MCF 10A (cell line): ENCODE results near the gene NTRK2. TPM values are rescaled to one million over a fixed set of nuclear protein-coding genes. Genes with fewer than 3 reads are reported as not detected.

Experiments used
- BruUV-seq: library from RNA; stranded (reverse); fragments of 400-500 nt; replicated peaks from 2 replicates; lab custom pipeline; 2021; lab: Mats Ljungman, UMichigan
- CTCF ChIA-PET: fragments of 300-600 bp; sonication (Branson Sonifier 250); formaldehyde crosslinking; extraction: SDS; loops from one replicate; lab custom pipeline; 2021; ENCODE audit warnings: antibody characterized with exemption, inconsistent platforms; lab: Yijun Ruan, JAX
- POLR2A ChIA-PET: fragments of 300-600, 350-650 bp; sonication (Branson Sonifier 250); formaldehyde crosslinking; extraction: SDS; loops from one replicate; lab custom pipeline; 2020; ENCODE audit warnings: antibody characterized with exemption, inconsistent platforms; lab: Yijun Ruan, JAX
- DNase-seq: peaks from one replicate; pipeline ENCODE4 v3.0.0-alpha.2; 2018; ENCODE audit not compliant: unreplicated experiment
- H3K27ac Mint-ChIP-seq: one replicate; pipeline ENCODE4 v1.8.0; 2022; ENCODE audit warnings: mild to moderate bottlenecking, low read depth, mixed read lengths; ENCODE audit not compliant: unreplicated experiment
- H3K27me3 Mint-ChIP-seq: one replicate; pipeline ENCODE4 v1.8.0; 2022; ENCODE audit warnings: mixed read lengths; ENCODE audit not compliant: insufficient read depth, unreplicated experiment
- H3K36me3 Mint-ChIP-seq: one replicate; pipeline ENCODE4 v1.8.0; 2022; ENCODE audit warnings: mild to moderate bottlenecking, moderate library complexity, mixed read lengths; ENCODE audit not compliant: insufficient read depth, unreplicated experiment
- H3K4me1 Mint-ChIP-seq: one replicate; pipeline ENCODE4 v1.8.0; 2022; ENCODE audit warnings: mixed read lengths; ENCODE audit not compliant: insufficient read depth, unreplicated experiment
- H3K4me3 Mint-ChIP-seq: one replicate; pipeline ENCODE4 v1.8.0; 2022; ENCODE audit warnings: mild to moderate bottlenecking, moderate library complexity, mixed read lengths; ENCODE audit not compliant: unreplicated experiment
- H3K9me3 Mint-ChIP-seq: one replicate; pipeline ENCODE4 v1.8.0; 2022; ENCODE audit warnings: mixed read lengths; ENCODE audit not compliant: unreplicated experiment
- intact Hi-C: fragments of 100-400 bp; cut with micrococcal nuclease; formaldehyde crosslinking; loops from 2 replicates; pipeline ENCODE4 v1.14.1; 2022
- total RNA-seq: library from RNA; stranded (reverse); gene quantifications from 2 replicates; pipeline ENCODE4 v1.2.3, GENCODE V29; 2022
- TF ChIP-seq, protein P1 (sequence below): fragments of 200-600 bp; IDR thresholded peaks from one replicate; pipeline ENCODE4 v1.8.0; 2022; ENCODE audit warnings: antibody characterized with exemption, mild to moderate bottlenecking; ENCODE audit not compliant: unreplicated experiment

NTRK2 gene
- total RNA-seq, 1 experiment from 2014 or later = not detected

DNA sequence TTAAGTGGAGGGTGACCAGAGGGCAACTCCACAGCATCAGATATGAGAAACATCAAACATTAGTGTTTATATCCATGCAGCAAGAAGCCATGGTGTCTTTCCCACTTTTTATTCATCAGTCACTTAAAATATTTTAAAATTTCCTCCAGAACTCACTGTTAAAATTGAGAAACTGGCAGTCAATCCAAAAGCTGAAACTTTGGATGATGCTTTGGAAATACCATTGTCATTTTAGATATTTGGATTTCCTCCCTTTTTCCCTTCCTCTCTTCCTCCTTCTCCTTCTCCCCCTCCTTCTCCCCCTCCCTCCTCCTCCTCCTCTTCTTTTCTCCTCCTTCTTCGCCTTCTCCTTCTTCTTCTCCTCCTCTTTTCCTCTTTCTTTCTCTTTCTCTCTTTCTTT lies 33.1 kb upstream of the NTRK2 start:
- TF ChIP-seq, protein P1, sequence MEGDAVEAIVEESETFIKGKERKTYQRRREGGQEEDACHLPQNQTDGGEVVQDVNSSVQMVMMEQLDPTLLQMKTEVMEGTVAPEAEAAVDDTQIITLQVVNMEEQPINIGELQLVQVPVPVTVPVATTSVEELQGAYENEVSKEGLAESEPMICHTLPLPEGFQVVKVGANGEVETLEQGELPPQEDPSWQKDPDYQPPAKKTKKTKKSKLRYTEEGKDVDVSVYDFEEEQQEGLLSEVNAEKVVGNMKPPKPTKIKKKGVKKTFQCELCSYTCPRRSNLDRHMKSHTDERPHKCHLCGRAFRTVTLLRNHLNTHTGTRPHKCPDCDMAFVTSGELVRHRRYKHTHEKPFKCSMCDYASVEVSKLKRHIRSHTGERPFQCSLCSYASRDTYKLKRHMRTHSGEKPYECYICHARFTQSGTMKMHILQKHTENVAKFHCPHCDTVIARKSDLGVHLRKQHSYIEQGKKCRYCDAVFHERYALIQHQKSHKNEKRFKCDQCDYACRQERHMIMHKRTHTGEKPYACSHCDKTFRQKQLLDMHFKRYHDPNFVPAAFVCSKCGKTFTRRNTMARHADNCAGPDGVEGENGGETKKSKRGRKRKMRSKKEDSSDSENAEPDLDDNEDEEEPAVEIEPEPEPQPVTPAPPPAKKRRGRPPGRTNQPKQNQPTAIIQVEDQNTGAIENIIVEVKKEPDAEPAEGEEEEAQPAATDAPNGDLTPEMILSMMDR = no peak
- no peaks in the 10 kb centered on the region for H3K4me1 Mint-ChIP-seq
- no peak for DNase-seq
- no peak overlapping the region for H3K4me3 Mint-ChIP-seq
- H3K27ac Mint-ChIP-seq = no peak overlapping the region
- POLR2A ChIA-PET = no interaction called here
- no TSS peak for BruUV-seq
- intact Hi-C loops = no loop called here
- H3K27me3 Mint-ChIP-seq = peaks cover 43% of the 10 kb centered on the region
- no peaks in the 10 kb centered on the region for H3K9me3 Mint-ChIP-seq
- no peaks in the 10 kb centered on the region for H3K36me3 Mint-ChIP-seq
- CTCF ChIA-PET = no interaction called here

DNA sequence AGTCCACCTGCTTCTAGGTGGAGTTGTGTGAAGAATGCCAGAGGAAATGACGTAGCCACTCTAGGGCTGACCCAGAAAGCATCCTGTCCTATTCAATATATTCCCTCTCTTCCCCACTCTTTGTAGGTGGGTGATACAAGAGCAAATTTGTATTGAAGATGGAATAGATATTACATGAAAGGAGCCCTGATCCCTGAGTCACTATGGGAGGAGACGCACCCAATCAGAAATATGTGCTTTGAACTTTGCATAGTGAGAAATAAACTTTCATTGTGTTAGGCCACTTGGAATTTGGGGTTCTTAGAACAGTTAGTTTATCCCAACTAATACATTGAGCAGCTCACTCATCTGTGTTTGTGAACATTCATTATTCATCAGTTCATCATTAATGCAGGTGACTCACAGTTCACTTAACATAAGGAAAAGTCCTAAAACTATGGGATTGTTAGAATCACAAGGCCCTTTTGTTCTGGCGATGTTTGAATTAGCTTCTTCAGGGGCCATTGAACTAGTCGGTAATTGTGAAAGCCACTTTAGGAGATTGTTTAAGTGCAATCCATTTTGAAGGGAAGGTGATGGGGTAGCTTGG lies 26.9 kb upstream of the NTRK2 start:
- CTCF ChIA-PET = no interaction called here
- BruUV-seq = no TSS peak
- TF ChIP-seq, protein P1 = no peak
- H3K4me3 Mint-ChIP-seq = no peak overlapping the region
- H3K27ac Mint-ChIP-seq = no peak overlapping the region
- POLR2A ChIA-PET = no interaction called here
- no peak for DNase-seq
- no peaks in the 10 kb centered on the region for H3K27me3 Mint-ChIP-seq
- intact Hi-C loops = no loop called here
- no peaks in the 10 kb centered on the region for H3K36me3 Mint-ChIP-seq
- no peaks in the 10 kb centered on the region for H3K4me1 Mint-ChIP-seq
- H3K9me3 Mint-ChIP-seq = no peaks in the 10 kb centered on the region

DNA sequence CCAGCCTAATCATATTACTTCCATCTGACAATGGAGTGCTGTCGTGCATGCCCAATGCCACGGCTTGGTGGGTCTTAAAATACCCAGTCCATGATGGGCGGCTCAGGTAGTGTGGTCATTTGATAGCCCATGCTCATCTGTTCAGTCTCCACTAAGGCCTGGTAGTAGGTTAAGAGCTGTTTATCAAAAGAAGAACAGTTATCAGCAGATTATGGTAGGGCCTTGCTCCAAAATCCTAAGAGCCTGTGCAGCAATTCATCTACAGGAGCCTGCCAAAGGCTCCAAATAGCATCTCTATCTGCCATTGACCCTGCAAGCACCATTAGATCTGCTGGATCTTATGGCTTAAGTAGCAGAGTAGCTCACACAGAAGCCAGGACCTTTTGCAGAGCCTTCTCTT lies 21.8 kb upstream of the NTRK2 start:
- Mint-ChIP-seq H3K4me1 (no peaks in the 10 kb centered on the region), H3K9me3 (no peaks in the 10 kb centered on the region), H3K27ac (no peak overlapping the region), H3K4me3 (no peak overlapping the region), H3K27me3 (no peaks in the 10 kb centered on the region), H3K36me3 (no peaks in the 10 kb centered on the region)
- intact Hi-C loops = no loop called here
- DNase-seq = no peak
- TF ChIP-seq, protein P1 = no peak
- ChIA-PET POLR2A (interaction anchor here (0.5 kb wide), 1 partner anchor 646 kb away, joined by 4 read pairs; no protein-coding TSS in a partner anchor), CTCF (interaction anchor here (0.8 kb wide), 1 partner anchor 19 kb away, joined by 4 read pairs; no protein-coding TSS in a partner anchor)
- no TSS peak for BruUV-seq

DNA sequence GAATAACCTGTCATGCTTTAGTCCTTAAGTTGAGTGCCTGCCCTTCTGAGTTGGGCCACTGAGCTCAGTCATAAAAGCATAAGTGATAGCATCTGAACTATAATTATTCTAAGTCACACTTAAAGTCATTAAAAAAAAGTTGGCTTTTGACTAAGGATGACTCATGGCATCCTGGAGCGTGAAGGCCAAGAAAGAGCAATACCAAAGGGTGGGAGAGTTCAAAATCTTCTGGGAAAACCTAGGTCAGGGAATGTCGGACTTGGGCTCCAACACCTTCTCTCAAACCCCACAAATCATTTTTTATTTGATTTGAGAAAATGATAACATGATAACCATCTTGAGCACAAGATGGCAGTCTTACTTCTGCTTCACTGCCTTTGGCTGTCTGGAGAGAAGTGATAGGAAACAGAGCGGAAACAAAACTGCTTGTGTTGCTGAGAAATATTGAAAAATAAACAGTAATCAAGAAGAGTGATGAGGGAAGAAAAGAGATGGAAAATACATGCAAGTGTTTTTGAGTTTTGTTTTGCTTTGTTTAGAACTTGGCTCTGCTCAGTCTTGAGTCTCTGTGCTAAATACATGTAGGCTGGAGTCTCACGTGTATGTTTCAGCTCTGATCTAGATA lies 16.9 kb upstream of the NTRK2 start:
- H3K4me3 Mint-ChIP-seq = no peak overlapping the region
- TF ChIP-seq, protein P1 = no peak
- intact Hi-C loops = no loop called here
- H3K27ac Mint-ChIP-seq = no peak overlapping the region
- H3K27me3 Mint-ChIP-seq = no peaks in the 10 kb centered on the region
- no TSS peak for BruUV-seq
- H3K36me3 Mint-ChIP-seq = no peaks in the 10 kb centered on the region
- ChIA-PET POLR2A (no interaction called here), CTCF (interaction anchor here (1.3 kb wide), 1 partner anchor 162 kb away, joined by 4 read pairs; no protein-coding TSS in a partner anchor)
- H3K4me1 Mint-ChIP-seq = no peaks in the 10 kb centered on the region
- peak; percentile 42 for DNase-seq
- no peaks in the 10 kb centered on the region for H3K9me3 Mint-ChIP-seq
